OCI-LY7 (cell line): ENCODE results near the gene MPP4. TPM values are rescaled to one million over a fixed set of nuclear protein-coding genes. Genes with fewer than 3 reads are reported as not detected.

Experiments used
- BruUV-seq: library from RNA; stranded (reverse); fragments of 400-500 nt; replicated peaks from 2 replicates; lab custom pipeline; 2021; lab: Mats Ljungman, UMichigan
- CTCF ChIA-PET: fragments of 300-600 bp; sonication (Branson Sonifier 250); formaldehyde crosslinking; loops from one replicate; lab custom pipeline; 2022; ENCODE audit warnings: antibody characterized with exemption; ENCODE audit not compliant: unreplicated experiment; lab: Charles Lee
- POLR2A ChIA-PET: fragments of 300-600 bp; sonication (Branson Sonifier 250); formaldehyde crosslinking; loops from one replicate; lab custom pipeline; 2022; ENCODE audit warnings: antibody characterized with exemption; lab: Charles Lee
- DNase-seq: peaks from one replicate; pipeline ENCODE4 v3.0.0-alpha.2; 2015; ENCODE audit warnings: low spot score
- H2AFZ ChIP-seq: fragments of 200-600 bp; sonication (generic), shearing (Covaris generic); 2 replicates; pipeline ENCODE4 v1.6.1; 2014; ENCODE audit warnings: mild to moderate bottlenecking, antibody characterized with exemption, low read length, moderate library complexity
- H3K27ac ChIP-seq: fragments of 200-600 bp; sonication (generic); 2 replicates; pipeline ENCODE4 v1.5.1; 2014; ENCODE audit warnings: mixed run types, low read depth, mild to moderate bottlenecking, moderate library complexity, low read length, inconsistent platforms; ENCODE audit not compliant: poor library complexity, severe bottlenecking
- H3K36me3 ChIP-seq: fragments of 200-600 bp; sonication (generic); 2 replicates; pipeline ENCODE4 v1.6.1; 2014; ENCODE audit warnings: mild to moderate bottlenecking, antibody characterized with exemption, low read length, moderate library complexity, mixed read lengths; ENCODE audit not compliant: insufficient read depth
- H3K4me1 ChIP-seq: fragments of 200-600 bp; sonication (generic); 2 replicates; pipeline ENCODE4 v1.5.1; 2014; ENCODE audit warnings: mild to moderate bottlenecking, low read length; ENCODE audit not compliant: insufficient read depth, poor library complexity, severe bottlenecking
- H3K4me2 ChIP-seq: fragments of 200-600 bp; sonication (generic); 2 replicates; pipeline ENCODE4 v1.6.1; 2014; ENCODE audit warnings: mild to moderate bottlenecking, low read length
- H3K4me3 ChIP-seq: fragments of 200-600 bp; sonication (generic); 2 replicates; pipeline ENCODE4 v1.5.1; 2014; ENCODE audit warnings: mild to moderate bottlenecking, low read depth, low read length; ENCODE audit not compliant: poor library complexity, severe bottlenecking
- H3K79me2 ChIP-seq: fragments of 200-600 bp; sonication (generic); 2 replicates; pipeline ENCODE4 v1.6.1; 2016; ENCODE audit warnings: low read depth, mild to moderate bottlenecking, low read length, moderate library complexity, mixed read lengths; ENCODE audit not compliant: insufficient read depth
- H3K9me2 ChIP-seq: fragments of 200-600 bp; sonication (generic); 2 replicates; pipeline ENCODE4 v1.6.1; 2016; ENCODE audit warnings: mild to moderate bottlenecking, low read length, mixed read lengths; ENCODE audit not compliant: insufficient read depth
- H3K9me3 ChIP-seq: fragments of 200-600 bp; sonication (generic); 2 replicates; pipeline ENCODE4 v1.6.1; 2014; ENCODE audit warnings: mild to moderate bottlenecking, mixed run types, low read length, mixed read lengths
- H4K20me1 ChIP-seq: fragments of 200-600 bp; sonication (generic); 2 replicates; pipeline ENCODE4 v1.6.1; 2014; ENCODE audit warnings: mild to moderate bottlenecking, antibody characterized with exemption, low read length, moderate library complexity, mixed read lengths; ENCODE audit not compliant: insufficient read depth
- EZH2phosphoT487 ChIP-seq: fragments of 200-600 bp; sonication (generic); IDR thresholded peaks from 2 replicates; pipeline ENCODE4 v1.6.1; 2018; ENCODE audit warnings: low read depth, borderline replicate concordance, mild to moderate bottlenecking, mixed run types, antibody characterized with exemption, low read length, moderate library complexity, mixed read lengths
- intact Hi-C: fragments of 100-400 bp; cut with micrococcal nuclease; formaldehyde crosslinking; loops from one replicate; pipeline ENCODE4 v1.10.0; 2022; ENCODE audit not compliant: unreplicated experiment
- total RNA-seq, 2 experiments: library from RNA; depleted of rRNA in 1 of 2; stranded (reverse); fragments of >200 nt in 1 of 2; shearing (Covaris generic) in 1 of 2; gene quantifications; 2 replicates each; pipeline ENCODE4 v1.2.3, GENCODE V29; 2014 to 2022
- TF ChIP-seq, protein P1 (sequence below): fragments of 200-600 bp; sonication (generic); conservative IDR thresholded peaks from 2 replicates; pipeline ENCODE4 v1.5.1; 2014; ENCODE audit warnings: mild to moderate bottlenecking, antibody characterized with exemption, low read length, moderate library complexity, mixed read lengths

Gene MPP4
- total RNA-seq, 2 experiments from 2014 or later, result not detected

DNA sequence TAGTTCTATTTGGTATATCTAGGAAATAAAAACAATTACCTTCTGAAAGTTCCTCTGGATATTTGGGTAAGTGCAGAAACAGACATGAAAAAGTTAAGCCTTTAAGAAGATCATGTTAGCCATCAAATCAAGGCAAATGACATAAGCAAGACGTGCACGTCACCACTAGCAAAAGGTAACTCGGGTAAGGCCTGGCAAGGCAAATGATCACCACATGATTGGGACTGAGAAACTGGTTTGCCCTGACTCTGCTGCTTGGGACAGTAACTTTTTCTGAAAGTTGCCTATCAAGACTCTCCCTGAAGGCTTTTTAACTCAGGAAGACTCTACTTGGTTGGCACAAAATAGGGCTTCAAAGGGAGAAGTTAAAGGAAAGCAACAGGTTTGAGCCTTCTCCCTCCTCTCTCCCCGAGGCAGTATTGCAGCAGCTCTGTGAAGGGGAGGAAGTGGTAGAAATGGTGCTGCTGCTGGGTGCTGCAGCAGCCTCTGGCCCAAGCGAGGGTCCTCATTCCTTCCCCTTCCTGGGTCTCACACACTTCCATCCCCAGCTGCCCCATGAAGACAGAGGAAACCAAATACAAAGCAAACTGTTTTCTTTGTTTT is 38.0 kb downstream of the MPP4 start:
- no peaks in the 10 kb centered on the region for H3K36me3 ChIP-seq
- no TSS peak for BruUV-seq
- no peaks in the 10 kb centered on the region for H3K79me2 ChIP-seq
- no peaks in the 10 kb centered on the region for H3K9me2 ChIP-seq
- DNase-seq, result peak; percentile 8
- H4K20me1 ChIP-seq, result no peaks in the 10 kb centered on the region
- intact Hi-C loops, result loop anchor here (10.0 kb wide), 1 partner anchor 514 kb away; no protein-coding TSS in a partner anchor
- no peaks in the 10 kb centered on the region for H3K9me3 ChIP-seq
- H3K4me3 ChIP-seq, result no peak overlapping the region
- ChIA-PET CTCF (no interaction called here), POLR2A (interaction anchor here (0.9 to 1.7 kb wide), 3 partner anchors 12 to 423 kb away, joined by 3 to 8 read pairs (median 4); no protein-coding TSS in a partner anchor)
- H2AFZ ChIP-seq, result peak overlapping the region; percentile 68; the same call in 1 of the 2 replicates
- no peak overlapping the region for H3K27ac ChIP-seq
- H3K4me2 ChIP-seq, result no peak overlapping the region
- H3K4me1 ChIP-seq, result no peaks in the 10 kb centered on the region
- TF ChIP-seq EZH2phosphoT487, result no peak
- TF ChIP-seq, protein P1, sequence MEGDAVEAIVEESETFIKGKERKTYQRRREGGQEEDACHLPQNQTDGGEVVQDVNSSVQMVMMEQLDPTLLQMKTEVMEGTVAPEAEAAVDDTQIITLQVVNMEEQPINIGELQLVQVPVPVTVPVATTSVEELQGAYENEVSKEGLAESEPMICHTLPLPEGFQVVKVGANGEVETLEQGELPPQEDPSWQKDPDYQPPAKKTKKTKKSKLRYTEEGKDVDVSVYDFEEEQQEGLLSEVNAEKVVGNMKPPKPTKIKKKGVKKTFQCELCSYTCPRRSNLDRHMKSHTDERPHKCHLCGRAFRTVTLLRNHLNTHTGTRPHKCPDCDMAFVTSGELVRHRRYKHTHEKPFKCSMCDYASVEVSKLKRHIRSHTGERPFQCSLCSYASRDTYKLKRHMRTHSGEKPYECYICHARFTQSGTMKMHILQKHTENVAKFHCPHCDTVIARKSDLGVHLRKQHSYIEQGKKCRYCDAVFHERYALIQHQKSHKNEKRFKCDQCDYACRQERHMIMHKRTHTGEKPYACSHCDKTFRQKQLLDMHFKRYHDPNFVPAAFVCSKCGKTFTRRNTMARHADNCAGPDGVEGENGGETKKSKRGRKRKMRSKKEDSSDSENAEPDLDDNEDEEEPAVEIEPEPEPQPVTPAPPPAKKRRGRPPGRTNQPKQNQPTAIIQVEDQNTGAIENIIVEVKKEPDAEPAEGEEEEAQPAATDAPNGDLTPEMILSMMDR, result no peak

DNA sequence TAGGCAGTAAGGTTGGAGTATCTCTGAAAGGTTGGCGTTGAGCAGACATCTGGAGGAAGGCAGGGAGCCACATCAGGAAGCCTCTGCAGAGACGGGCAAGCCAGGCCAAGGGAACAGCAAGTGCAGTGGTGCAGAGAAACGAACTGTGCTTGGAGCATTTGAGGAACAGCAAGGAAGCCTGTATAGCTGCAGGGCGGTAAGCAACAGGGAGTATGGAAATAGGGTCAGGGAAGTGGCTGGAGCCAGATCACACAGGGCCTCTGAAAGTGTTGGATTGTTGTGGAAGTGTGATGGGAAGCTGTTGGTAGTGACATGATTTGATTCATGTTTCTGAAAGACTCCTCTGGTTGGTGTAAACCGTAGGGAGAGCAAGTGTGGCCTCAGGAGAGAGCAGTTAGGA is 41.7 kb downstream of the MPP4 start:
- intact Hi-C loops, result no loop called here
- no peak overlapping the region for H3K4me3 ChIP-seq
- BruUV-seq, result no TSS peak
- TF ChIP-seq EZH2phosphoT487, result no peak
- TF ChIP-seq, protein P1, result no peak
- no peak for DNase-seq
- H3K36me3 ChIP-seq, result no peaks in the 10 kb centered on the region
- no peak overlapping the region for H2AFZ ChIP-seq
- H3K4me2 ChIP-seq, result no peak overlapping the region
- CTCF ChIA-PET, result no interaction called here
- POLR2A ChIA-PET, result no interaction called here
- H3K9me2 ChIP-seq, result no peaks in the 10 kb centered on the region
- H4K20me1 ChIP-seq, result no peaks in the 10 kb centered on the region
- no peaks in the 10 kb centered on the region for H3K9me3 ChIP-seq
- no peak overlapping the region for H3K27ac ChIP-seq
- H3K79me2 ChIP-seq, result no peaks in the 10 kb centered on the region
- H3K4me1 ChIP-seq, result no peaks in the 10 kb centered on the region

GRCh38 chr2:201656102-201656501 is 42.3 kb downstream of the MPP4 start:
- intact Hi-C loops, result no loop called here
- Histone ChIP-seq H3K4me2 (no peak overlapping the region), H3K27ac (no peak overlapping the region), H3K9me3 (no peaks in the 10 kb centered on the region), H4K20me1 (no peaks in the 10 kb centered on the region), H3K9me2 (no peaks in the 10 kb centered on the region), H3K36me3 (no peaks in the 10 kb centered on the region), H3K79me2 (no peaks in the 10 kb centered on the region), H3K4me1 (no peaks in the 10 kb centered on the region), H3K4me3 (no peak overlapping the region), H2AFZ (no peak overlapping the region)
- DNase-seq, result no peak
- TF ChIP-seq, protein P1, result no peak
- no peak for TF ChIP-seq EZH2phosphoT487
- ChIA-PET CTCF (no interaction called here), POLR2A (no interaction called here)
- BruUV-seq, result no TSS peak
